ENCODE data around the gene EDARADD. TPM values are rescaled to one million over a fixed set of nuclear protein-coding genes. Genes with fewer than 3 reads are reported as not detected.

The EDARADD gene
- total and polyA plus RNA-seq, 2 of the 13 experiments (the other 11 are each of a cell fraction or from before 2014, with no cell fraction given) = 0.03 TPM; not detected in 1

GRCh38 chr1:236515443-236515958 lies 121.4 kb downstream of the EDARADD start (continued):
- TF ChIP-seq ZNF552 (CRISPR knock-in tag; IDR thresholded peaks at IDR 0.05; ENCODE audit: borderline replicate concordance) = no peak
- TF ChIP-seq ZNF501 (CRISPR knock-in tag; IDR thresholded peaks at IDR 0.05) = 0 out of 2 replicates have a peak, but pooled peaks have one; percentile 28
- TF ChIP-seq STAT6 (CRISPR knock-in tag; IDR thresholded peaks at IDR 0.05; ENCODE audit: borderline replicate concordance) = peak; percentile 49; the same call in 1 of the 2 replicates
- TF ChIP-seq TBX2 (CRISPR knock-in tag; IDR thresholded peaks at IDR 0.05; ENCODE audit: borderline replicate concordance) = peak; percentile 53; the same call in 1 of the 2 replicates
- TF ChIP-seq, protein P1, sequence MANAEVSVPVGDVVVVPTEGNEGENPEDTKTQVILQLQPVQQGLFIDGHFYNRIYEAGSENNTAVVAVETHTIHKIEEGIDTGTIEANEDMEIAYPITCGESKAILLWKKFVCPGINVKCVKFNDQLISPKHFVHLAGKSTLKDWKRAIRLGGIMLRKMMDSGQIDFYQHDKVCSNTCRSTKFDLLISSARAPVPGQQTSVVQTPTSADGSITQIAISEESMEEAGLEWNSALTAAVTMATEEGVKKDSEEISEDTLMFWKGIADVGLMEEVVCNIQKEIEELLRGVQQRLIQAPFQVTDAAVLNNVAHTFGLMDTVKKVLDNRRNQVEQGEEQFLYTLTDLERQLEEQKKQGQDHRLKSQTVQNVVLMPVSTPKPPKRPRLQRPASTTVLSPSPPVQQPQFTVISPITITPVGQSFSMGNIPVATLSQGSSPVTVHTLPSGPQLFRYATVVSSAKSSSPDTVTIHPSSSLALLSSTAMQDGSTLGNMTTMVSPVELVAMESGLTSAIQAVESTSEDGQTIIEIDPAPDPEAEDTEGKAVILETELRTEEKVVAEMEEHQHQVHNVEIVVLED (CRISPR knock-in tag; IDR thresholded peaks at IDR 0.05; ENCODE audit: borderline replicate concordance) = peak; percentile 14; the same call in 1 of the 2 replicates
- TF ChIP-seq RCOR2 (CRISPR knock-in tag; IDR thresholded peaks at IDR 0.05) = 0 out of 2 replicates have a peak, but pooled peaks have one; percentile 44
- TF ChIP-seq MYC (CRISPR knock-in tag; IDR thresholded peaks at IDR 0.05; ENCODE audit: borderline replicate concordance) = peak; percentile 40; the same call in 1 of the 2 replicates
- no peak for TF ChIP-seq HDAC6 (IDR thresholded peaks at IDR 0.05; ENCODE audit: low read depth, low read length)
- peak; percentile 43; the same call in 1 of the 2 replicates for TF ChIP-seq POGZ (CRISPR knock-in tag; IDR thresholded peaks at IDR 0.05)
- TF ChIP-seq NR3C1 (CRISPR knock-in tag; IDR thresholded peaks at IDR 0.05) = no peak
- TF ChIP-seq ZNF136 (CRISPR knock-in tag; IDR thresholded peaks at IDR 0.05; ENCODE audit: low read depth) = no peak
- 0 out of 2 replicates have a peak, but pooled peaks have one; percentile 12 for TF ChIP-seq TARDBP (CRISPR knock-in tag; IDR thresholded peaks at IDR 0.05)
- no peak; the same call in 1 of the 2 replicates for TF ChIP-seq ZNF292 (CRISPR knock-in tag; IDR thresholded peaks at IDR 0.05; ENCODE audit: borderline replicate concordance, low read depth)
- TF ChIP-seq, protein P2, sequence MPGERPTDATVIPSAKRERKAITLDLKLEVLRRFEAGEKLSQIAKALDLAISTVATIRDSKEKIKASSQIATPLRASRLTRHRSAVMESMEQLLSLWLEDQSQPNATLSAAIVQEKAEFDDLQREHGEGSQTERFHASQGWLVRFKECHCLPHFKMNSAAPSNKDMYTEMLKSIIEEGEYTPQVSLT (CRISPR knock-in tag; IDR thresholded peaks at IDR 0.05; ENCODE audit: borderline replicate concordance, low read depth) = no peak
- TF ChIP-seq ZNF749 (CRISPR knock-in tag; IDR thresholded peaks at IDR 0.05; ENCODE audit: borderline replicate concordance) = no peak
- peak; percentile 30; the same call in 1 of the 2 replicates for TF ChIP-seq SAP130 (CRISPR knock-in tag; IDR thresholded peaks at IDR 0.05; ENCODE audit: low read depth)
- peak; percentile 56; the same call in 1 of the 2 replicates for TF ChIP-seq ARNTL (CRISPR knock-in tag; IDR thresholded peaks at IDR 0.05)
- TF ChIP-seq, protein P3, sequence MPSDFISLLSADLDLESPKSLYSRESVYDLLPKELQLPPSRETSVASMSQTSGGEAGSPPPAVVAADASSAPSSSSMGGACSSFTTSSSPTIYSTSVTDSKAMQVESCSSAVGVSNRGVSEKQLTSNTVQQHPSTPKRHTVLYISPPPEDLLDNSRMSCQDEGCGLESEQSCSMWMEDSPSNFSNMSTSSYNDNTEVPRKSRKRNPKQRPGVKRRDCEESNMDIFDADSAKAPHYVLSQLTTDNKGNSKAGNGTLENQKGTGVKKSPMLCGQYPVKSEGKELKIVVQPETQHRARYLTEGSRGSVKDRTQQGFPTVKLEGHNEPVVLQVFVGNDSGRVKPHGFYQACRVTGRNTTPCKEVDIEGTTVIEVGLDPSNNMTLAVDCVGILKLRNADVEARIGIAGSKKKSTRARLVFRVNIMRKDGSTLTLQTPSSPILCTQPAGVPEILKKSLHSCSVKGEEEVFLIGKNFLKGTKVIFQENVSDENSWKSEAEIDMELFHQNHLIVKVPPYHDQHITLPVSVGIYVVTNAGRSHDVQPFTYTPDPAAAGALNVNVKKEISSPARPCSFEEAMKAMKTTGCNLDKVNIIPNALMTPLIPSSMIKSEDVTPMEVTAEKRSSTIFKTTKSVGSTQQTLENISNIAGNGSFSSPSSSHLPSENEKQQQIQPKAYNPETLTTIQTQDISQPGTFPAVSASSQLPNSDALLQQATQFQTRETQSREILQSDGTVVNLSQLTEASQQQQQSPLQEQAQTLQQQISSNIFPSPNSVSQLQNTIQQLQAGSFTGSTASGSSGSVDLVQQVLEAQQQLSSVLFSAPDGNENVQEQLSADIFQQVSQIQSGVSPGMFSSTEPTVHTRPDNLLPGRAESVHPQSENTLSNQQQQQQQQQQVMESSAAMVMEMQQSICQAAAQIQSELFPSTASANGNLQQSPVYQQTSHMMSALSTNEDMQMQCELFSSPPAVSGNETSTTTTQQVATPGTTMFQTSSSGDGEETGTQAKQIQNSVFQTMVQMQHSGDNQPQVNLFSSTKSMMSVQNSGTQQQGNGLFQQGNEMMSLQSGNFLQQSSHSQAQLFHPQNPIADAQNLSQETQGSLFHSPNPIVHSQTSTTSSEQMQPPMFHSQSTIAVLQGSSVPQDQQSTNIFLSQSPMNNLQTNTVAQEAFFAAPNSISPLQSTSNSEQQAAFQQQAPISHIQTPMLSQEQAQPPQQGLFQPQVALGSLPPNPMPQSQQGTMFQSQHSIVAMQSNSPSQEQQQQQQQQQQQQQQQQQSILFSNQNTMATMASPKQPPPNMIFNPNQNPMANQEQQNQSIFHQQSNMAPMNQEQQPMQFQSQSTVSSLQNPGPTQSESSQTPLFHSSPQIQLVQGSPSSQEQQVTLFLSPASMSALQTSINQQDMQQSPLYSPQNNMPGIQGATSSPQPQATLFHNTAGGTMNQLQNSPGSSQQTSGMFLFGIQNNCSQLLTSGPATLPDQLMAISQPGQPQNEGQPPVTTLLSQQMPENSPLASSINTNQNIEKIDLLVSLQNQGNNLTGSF (CRISPR knock-in tag; IDR thresholded peaks at IDR 0.05) = no peak

Data from HepG2 (cell line).